Astrocyte of the spinal cord (primary cell): Measurements from ENCODE around the gene ICA1L.

Source experiments
- DNase-seq: peaks from one replicate; pipeline ENCODE4 v3.0.0; 2011; ENCODE audit warnings: low read depth, low spot score
- H3K4me3 ChIP-seq: 2 replicates; pipeline ENCODE4 v1.5.1; 2011; ENCODE audit warnings: low read depth, mild to moderate bottlenecking, low read length, moderate library complexity
- in situ Hi-C: cut with HindIII; loops from 2 replicates; pipeline ENCODE4 v1.10.0; 2017; ENCODE audit warnings: low sequenced_read_pairs
- TF ChIP-seq, protein P1 (sequence below): IDR thresholded peaks from 2 replicates; pipeline ENCODE4 v1.5.1; 2012; ENCODE audit warnings: low read depth, mild to moderate bottlenecking, low read length, inconsistent platforms

Gene ICA1L

DNA sequence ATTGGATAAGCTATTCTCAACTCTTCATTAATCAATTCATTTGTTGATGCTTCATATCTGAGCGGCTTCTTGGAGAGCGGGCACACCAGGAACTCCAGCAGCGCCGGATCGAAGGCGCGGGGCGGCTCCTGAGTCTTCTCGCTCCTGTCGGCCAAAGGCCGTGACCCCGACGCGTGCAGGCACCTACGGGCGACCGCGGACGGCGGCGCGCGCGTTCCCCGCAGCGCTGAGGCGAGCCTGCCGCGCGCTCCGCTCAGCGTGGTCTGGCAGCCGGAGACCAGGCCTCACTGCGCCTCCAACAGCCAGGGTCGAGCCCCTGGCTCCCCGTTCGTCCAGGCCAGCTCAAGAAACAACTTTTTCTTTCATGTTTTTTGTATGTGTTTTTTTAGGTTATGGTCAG is 97.5 kb downstream of the ICA1L start:
- no peak for DNase-seq
- TF ChIP-seq, protein P1, sequence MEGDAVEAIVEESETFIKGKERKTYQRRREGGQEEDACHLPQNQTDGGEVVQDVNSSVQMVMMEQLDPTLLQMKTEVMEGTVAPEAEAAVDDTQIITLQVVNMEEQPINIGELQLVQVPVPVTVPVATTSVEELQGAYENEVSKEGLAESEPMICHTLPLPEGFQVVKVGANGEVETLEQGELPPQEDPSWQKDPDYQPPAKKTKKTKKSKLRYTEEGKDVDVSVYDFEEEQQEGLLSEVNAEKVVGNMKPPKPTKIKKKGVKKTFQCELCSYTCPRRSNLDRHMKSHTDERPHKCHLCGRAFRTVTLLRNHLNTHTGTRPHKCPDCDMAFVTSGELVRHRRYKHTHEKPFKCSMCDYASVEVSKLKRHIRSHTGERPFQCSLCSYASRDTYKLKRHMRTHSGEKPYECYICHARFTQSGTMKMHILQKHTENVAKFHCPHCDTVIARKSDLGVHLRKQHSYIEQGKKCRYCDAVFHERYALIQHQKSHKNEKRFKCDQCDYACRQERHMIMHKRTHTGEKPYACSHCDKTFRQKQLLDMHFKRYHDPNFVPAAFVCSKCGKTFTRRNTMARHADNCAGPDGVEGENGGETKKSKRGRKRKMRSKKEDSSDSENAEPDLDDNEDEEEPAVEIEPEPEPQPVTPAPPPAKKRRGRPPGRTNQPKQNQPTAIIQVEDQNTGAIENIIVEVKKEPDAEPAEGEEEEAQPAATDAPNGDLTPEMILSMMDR, result no peak
- no peak overlapping the region for H3K4me3 ChIP-seq
- in situ Hi-C loops, result no loop called here

DNA sequence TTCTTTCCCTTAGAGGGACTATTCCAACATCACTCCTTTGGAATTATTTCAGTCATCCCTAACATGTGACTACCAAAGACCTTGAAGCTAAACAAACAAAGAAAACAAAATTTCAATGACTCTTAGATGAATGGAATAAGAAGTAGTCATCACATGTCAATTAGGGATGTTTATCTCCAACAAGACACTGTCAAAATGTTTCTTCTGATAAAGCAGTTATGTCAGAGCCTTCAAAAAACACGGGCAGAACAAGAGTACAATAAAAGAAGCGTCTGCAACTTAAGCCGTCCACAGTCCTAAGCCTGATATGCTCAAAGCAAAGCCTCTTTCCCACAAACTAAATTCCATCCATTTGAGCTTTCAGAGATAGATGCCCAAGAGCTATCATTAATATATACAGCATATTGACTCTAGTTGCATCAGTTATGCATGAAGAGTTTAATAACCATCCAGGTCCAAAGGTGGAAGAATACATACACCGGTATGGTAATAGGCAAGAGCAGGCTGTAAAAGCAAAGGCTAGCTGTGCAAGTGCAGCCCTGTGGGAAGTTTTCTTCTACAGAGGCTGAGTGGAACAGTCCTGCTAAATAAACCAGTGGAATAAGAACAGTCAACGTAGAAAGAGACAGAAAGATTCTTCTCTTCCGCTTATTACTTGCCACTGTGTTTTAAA is 98.1 kb downstream of the ICA1L start:
- no peak overlapping the region for H3K4me3 ChIP-seq
- in situ Hi-C loops, result no loop called here
- TF ChIP-seq, protein P1, result no peak
- no peak for DNase-seq

DNA sequence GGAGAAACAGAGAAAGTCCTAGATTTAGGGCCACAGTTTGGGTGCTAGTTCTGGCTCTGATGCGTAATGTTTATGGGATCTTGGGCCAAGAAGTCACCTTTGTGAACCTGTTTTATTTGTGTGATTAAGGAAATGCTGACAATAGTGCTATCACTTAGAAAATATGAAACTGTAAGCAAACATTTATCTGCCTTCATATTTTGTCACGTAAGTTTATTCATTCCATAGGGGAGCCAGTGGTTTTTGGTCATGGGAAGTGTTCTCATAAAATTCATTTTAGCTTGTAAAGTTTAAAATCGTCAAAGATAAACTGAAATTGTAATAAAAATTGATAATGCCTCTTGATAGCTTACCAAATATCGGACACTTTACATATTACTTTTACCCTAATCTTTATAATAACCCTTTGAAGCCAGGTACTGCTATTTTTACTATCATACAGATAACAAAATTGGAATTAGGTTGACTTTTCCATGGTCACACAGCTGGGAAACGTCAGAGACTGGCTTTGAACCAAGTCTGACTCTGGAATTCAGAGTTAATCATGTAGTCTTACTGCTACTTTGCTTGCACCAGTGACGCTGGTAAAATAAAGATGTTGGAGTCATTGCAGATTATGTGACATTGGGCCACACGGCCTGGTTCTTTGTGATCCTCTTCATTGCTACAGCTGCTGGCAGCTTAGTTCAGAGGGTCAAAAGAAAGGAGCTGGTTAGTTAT is 99.7 kb downstream of the ICA1L start:
- in situ Hi-C loops, result no loop called here
- no peak for DNase-seq
- H3K4me3 ChIP-seq, result no peak overlapping the region
- TF ChIP-seq, protein P1, result no peak

DNA sequence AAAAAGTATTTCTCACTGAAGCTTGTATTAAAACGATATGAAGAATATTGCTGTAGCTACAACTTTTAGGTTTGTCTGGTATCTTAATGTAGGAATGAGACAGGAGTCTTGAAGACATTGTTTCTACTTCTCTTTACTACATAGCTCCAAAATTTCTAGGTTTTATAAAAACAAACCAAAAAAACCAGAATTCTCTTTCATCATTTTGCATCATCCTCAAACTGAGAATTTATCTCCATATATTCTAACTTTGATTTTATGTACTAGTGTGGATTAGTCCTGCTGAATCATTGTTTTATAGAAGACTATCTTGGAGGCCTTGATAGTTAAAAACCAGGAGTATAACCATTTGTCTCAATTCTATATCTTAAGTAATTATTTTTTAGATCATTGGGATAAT is 100.2 kb downstream of the ICA1L start:
- H3K4me3 ChIP-seq, result no peak overlapping the region
- no peak for DNase-seq
- TF ChIP-seq, protein P1, result no peak
- in situ Hi-C loops, result no loop called here

DNA sequence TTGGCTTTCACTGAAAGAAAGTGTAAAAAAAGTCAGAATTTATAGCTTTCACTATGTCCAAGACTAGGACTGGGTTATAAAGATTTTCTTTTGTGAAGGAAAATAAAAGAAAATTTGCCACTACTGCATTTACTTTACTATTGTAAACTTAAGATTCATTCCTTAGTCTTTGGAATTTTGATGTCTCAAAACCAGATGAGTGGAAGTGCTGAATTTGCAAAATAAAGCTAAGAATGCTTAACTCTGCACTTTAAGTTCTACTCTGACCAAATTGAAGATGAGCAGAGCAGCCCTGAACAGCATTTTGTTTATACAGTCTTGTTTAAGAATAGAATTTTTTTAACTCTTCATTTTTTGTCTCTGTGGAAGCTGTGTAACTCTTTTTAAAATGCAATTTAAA is 102.4 kb downstream of the ICA1L start:
- H3K4me3 ChIP-seq, result no peak overlapping the region
- no peak for DNase-seq
- in situ Hi-C loops, result no loop called here
- TF ChIP-seq, protein P1, result no peak

DNA sequence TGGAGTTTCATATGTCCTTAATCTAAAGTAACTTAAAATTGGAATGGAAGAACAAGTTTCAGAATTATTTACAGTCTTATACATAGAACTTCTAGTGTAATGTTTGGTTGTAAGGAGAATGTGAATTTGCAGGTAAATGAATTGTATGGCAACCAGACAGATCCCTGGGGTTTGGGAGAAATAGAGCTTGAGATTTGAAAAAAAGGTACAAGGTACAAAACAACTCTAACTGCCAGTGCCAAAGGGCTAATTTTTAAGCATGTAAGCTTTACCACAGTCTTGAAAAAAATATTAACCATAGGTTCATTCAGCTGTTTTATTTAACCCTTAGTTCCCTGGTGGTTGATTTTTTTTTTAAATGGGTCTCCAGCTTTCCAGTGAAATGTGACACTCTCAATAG is 103.3 kb downstream of the ICA1L start:
- H3K4me3 ChIP-seq, result no peak overlapping the region
- TF ChIP-seq, protein P1, result no peak
- in situ Hi-C loops, result no loop called here
- DNase-seq, result no peak
